GM19395 (cell line): Measurements from ENCODE around the gene CUEDC1.
"Not testable (repeated sequence)": the region's sequence is repeated elsewhere in the genome, so short reads cannot be mapped to it uniquely, and the experiment has no call there.

Experiments
- ATAC-seq: cut with Tn5 transposase; IDR thresholded peaks from one replicate; pipeline ENCODE4 v1.9.1; 2021; ENCODE audit warnings: mild to moderate bottlenecking, moderate library complexity; ENCODE audit not compliant: unreplicated experiment

The CUEDC1 gene

GRCh38 chr17:57985675-57985974 is 30.4 kb upstream of the CUEDC1 start:
- ATAC-seq = no peak

- ATAC-seq = no peak
Observed at GRCh38 chr17:57984936-57985674, 29.9 kb upstream of the CUEDC1 start.

- no peak for ATAC-seq
Observed at GRCh38 chr17:57984261-57984890, 29.2 kb upstream of the CUEDC1 start.

- ATAC-seq = no peak
Observed at GRCh38 chr17:57983446-57983845, 28.2 kb upstream of the CUEDC1 start.

- ATAC-seq = no peak
Observed at GRCh38 chr17:57982452-57983170, 27.4 kb upstream of the CUEDC1 start.

- no peak for ATAC-seq
Observed at GRCh38 chr17:57980522-57980921, 25.3 kb upstream of the CUEDC1 start.

GRCh38 chr17:57979076-57979475 is 23.9 kb upstream of the CUEDC1 start:
- no peak for ATAC-seq

GRCh38 chr17:57976594-57976993 is 21.4 kb upstream of the CUEDC1 start:
- no peak for ATAC-seq

GRCh38 chr17:57975044-57975443 is 19.8 kb upstream of the CUEDC1 start:
- no peak for ATAC-seq

GRCh38 chr17:57974053-57974824 is 19.0 kb upstream of the CUEDC1 start:
- ATAC-seq = not testable (repeated sequence)

GRCh38 chr17:57972151-57972550 is 16.9 kb upstream of the CUEDC1 start:
- ATAC-seq = no peak

GRCh38 chr17:57971572-57971971 is 16.4 kb upstream of the CUEDC1 start:
- no peak for ATAC-seq

- no peak for ATAC-seq
Observed at GRCh38 chr17:57970710-57971109, 15.5 kb upstream of the CUEDC1 start.

GRCh38 chr17:57968456-57968855 is 13.2 kb upstream of the CUEDC1 start:
- no peak for ATAC-seq

- ATAC-seq = no peak
Observed at GRCh38 chr17:57966875-57967274, 11.7 kb upstream of the CUEDC1 start.

- no peak for ATAC-seq
Observed at GRCh38 chr17:57966246-57966645, 11.0 kb upstream of the CUEDC1 start.

GRCh38 chr17:57965521-57966160 is 10.4 kb upstream of the CUEDC1 start:
- no peak for ATAC-seq

- no peak for ATAC-seq
Observed at GRCh38 chr17:57963149-57963511, 7.9 kb upstream of the CUEDC1 start.

GRCh38 chr17:57962279-57963148 is 7.3 kb upstream of the CUEDC1 start:
- ATAC-seq = no peak

- ATAC-seq = no peak
Observed at GRCh38 chr17:57959929-57960328, 4.7 kb upstream of the CUEDC1 start.
